Fibroblast of gingiva (primary cell): Measurements from ENCODE around the gene ZNF662.

Experiments used
- DNase-seq: peaks from one replicate; pipeline ENCODE4 v3.0.0-alpha.2; 2011; ENCODE audit warnings: low read depth

The ZNF662 gene

DNA sequence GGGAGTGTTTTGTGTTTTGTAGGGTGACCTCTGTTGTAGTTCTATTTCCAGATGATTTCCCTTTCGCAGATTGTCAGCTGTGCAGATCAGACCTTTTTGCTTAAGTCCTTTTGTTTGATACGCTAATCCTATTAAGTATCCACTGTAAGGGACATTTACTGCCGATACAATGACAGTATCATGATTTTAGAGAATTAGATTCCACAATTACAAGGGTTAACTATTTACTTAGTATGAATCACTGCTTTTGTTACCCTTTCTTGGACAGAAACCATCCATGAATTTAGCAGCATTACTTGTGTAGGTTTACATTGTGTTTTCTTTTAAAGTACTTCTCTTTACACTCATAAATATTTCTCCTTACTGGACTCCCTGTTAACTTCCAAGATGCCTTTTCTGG is 31.4 kb downstream of the ZNF662 start:
- no peak for DNase-seq

DNA sequence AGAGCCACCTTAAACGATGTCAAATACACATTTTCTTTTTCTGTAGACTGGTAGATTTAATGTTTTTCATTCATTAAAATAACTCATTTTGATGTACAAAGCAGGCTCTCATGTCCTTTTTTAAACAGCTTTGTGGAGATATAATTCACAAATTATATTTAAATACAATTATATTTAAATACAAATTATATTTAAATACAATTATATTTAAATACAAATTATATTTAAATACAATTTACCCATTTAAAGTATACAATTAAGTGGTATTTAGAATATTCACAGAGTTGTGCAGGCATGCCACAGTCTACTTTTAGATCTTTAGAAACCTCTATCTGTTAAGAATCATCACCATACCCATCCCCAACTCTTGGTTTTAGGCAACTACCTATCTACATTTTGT is 36.8 kb downstream of the ZNF662 start:
- DNase-seq = no peak

DNA sequence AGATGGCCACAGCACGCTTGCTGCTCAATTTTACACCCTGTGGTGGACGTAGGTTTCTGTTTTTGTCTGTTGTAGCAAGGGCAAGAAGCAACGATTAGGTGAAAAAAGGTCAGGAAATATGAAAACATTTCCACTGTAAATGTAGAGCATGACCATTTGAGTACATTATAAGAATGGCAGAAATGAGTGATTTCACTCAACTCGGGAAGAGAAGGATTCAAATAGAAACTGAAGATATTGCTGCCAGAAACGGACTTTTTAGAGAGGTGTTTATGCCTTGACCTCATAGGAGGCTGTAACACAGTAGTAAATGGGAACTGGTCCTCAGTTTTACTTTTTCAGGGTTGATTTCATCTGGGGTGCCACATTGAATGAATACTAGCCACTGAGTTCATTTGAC is 40.1 kb downstream of the ZNF662 start:
- no peak for DNase-seq

DNA sequence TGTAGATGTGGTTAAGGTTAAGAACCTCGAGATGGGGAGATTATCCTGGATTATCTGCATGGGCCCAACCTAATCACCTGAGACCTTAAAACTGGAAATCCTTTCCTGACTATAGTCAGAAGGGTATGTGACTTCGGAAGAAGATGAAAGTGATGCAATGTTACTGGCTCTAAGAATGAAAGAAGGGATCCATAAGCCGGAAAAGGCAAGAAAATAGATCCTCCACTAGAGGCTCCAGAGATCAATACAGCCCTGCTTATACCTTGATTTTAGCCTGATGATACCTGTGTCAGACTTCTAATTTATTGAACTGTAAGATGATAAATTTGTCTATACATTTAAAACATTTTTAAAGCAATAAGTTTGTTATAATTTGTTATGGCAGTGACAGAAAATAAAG is 51.6 kb downstream of the ZNF662 start:
- DNase-seq = no peak

DNA sequence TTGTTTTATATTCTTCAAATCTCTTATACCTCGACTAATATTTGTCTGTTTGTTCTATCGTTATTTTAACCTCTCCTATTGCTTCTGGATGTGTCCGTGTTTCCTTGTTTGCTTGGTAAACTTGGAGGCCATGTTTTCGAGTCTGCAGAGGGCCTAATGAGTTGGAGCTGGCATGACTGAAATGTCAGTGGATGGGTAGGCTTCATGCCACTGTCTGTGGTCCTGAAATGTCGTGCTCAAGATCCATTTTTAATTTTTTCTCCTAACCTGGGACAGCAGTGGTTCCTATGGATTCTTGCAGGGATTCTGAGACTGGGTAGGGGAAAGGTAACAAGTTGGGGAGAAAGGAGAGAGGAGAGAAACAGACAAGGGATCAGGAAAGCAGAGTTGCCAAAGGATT is 54.3 kb downstream of the ZNF662 start:
- no peak for DNase-seq

DNA sequence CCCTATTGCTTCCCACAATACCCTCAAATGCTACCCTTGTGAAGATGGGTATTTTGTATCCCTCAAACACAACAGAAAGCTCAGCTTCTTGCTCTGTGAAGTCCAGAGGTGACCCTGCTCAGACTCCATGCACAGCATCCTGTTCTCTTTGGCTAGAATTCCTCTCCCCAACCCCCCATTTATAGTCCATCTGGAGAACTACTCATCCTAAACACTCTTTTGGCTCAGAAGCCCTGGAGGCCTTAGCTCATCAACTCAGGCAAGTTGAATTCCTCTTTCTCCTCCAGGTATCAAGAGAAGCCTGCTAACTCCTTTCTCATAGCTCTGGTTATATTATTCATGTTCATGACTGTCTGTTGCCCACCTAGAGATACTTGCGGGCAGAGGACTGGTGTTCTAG is 54.8 kb downstream of the ZNF662 start:
- DNase-seq = no peak

DNA sequence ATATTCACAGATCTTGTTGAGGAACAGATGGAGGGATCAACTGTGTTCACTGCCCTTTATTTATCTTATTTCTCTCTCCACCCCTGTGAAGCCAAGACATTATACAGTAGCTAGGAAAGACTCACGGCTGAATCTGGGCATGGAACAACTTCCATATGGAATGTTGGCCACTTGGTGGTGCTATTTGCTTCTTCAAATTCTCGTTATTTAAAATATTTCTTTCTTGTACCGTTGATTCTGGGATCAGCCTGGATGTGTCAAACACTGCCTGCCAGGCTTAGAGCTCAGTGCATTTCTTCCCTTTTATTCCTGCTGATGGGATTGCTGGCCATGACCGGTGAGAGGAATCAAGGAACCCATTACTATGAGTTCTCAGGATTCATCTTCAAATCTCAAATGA is 55.7 kb downstream of the ZNF662 start:
- peak; percentile 44 for DNase-seq

DNA sequence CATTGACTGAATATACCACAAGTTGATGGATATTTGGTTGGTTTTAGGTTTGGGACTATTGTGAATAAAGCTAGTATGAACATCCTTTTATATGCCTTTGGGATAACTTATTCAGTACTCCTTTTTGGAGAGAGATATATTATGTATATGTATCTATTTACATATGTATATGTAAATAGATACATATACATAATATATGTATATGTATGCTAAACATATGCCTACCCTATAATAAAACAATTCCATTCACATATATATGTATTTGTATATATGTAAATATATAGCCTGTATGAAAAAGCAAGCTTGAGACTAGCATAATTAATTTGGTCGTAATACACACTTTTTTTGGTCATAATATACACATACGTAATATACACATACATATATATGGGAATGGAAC is 57.3 kb downstream of the ZNF662 start:
- DNase-seq = no peak

DNA sequence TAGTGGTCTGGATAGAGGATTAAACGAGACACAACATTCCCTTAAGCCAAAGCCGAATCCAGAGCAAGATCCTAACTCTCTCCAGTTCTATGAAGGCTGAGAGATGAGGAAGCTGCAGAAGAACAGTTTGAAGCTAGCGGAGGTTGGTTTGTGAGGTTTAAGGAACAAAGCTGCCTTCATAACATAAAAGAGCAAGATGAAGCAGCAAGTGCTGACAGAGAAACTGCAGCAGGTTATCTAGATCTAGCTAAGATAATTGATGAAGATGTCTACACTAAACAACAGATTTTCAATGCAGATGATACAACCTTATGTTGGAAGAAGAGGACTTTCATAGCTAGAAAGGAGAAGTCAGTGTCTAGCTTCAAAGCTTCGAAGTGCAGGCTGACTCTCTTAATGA is 58.3 kb downstream of the ZNF662 start:
- no peak for DNase-seq
